HG02884 (cell line): ENCODE data around the gene NCLN.
"Not testable (repeated sequence)": the region's sequence is repeated elsewhere in the genome, so short reads cannot be mapped to it uniquely, and the experiment has no call there.

Source experiments
- ATAC-seq: cut with Tn5 transposase; IDR thresholded peaks from one replicate; pipeline ENCODE4 v1.9.1; 2021; ENCODE audit warnings: mild to moderate bottlenecking, moderate library complexity; ENCODE audit not compliant: unreplicated experiment

Gene NCLN

DNA sequence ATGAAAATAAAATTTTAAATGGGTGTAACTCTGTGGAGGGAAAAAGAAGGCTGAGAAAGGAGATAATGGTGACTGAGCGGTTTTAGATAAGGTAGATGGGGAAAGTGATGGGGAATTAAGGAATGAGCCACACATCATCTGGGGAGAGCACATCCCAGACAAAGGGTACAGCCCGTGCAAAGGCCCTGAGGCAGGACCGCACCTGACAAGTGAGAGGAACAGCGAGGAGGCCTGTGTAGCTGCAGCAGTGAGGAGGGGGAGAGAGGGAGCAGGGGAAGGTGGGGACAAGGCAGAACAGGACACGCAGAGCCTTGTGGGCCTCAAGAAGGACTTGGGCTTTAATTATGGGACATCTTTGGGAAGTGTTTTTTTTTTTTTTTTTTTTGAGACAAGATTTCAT lies 37.0 kb downstream of the NCLN start:
- no peak for ATAC-seq

- ATAC-seq = no peak
Measured at GRCh38 chr19:3224346-3225168, 38.8 kb downstream of the NCLN start, which contains the start of gene CELF5. Gene CELF5 (plus strand): TSS chr19:3224661. CDS start chr19:3224740, 79 bp downstream.

GRCh38 chr19:3225169-3225485 lies 39.4 kb downstream of the NCLN start:
- ATAC-seq = no peak

DNA sequence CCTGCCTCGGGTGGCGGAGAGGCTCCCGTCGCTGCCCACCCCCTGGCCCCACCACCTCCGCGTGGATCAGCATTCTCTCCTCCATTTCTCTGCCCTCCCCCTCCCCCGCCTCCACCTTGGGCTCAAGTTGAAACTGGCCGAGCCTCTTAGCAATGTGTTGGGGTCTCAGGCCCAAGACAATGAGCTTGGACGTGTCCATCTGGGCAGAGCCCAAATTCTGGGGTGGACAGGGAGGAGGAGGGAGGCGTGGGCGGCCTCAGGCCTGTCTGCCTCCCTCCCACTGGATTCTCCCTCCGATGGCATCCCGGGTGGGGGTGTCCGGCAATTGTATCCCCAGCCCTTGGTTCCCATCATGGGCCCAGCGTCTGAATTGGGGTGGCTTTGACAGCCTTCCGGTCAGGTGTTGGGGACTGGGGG lies 40.0 kb downstream of the NCLN start:
- no peak for ATAC-seq

- ATAC-seq = no peak
Measured at GRCh38 chr19:3227054-3227626, 41.4 kb downstream of the NCLN start.

GRCh38 chr19:3229346-3229743 lies 43.6 kb downstream of the NCLN start:
- no peak for ATAC-seq

GRCh38 chr19:3229888-3230496 lies 44.3 kb downstream of the NCLN start:
- ATAC-seq = no peak

DNA sequence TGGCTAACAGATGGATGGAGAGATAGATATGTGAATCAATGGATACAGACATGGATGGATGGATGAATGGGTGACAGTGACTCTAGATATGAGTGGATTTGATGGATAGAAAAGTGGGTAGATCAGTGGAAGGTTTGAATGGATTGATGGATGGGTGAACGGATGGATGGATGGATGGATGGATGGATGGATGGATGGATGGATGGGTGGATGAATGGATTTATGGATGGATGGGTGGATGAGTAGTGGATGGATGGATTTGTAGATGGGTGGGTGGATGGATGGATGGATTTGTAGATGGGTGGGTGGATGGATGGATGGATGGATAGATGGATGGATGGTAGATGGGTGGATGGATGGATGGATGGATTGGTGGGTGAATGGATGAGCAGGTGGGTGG lies 45.6 kb downstream of the NCLN start:
- ATAC-seq = no peak

GRCh38 chr19:3233116-3233515 lies 47.4 kb downstream of the NCLN start:
- ATAC-seq = no peak

DNA sequence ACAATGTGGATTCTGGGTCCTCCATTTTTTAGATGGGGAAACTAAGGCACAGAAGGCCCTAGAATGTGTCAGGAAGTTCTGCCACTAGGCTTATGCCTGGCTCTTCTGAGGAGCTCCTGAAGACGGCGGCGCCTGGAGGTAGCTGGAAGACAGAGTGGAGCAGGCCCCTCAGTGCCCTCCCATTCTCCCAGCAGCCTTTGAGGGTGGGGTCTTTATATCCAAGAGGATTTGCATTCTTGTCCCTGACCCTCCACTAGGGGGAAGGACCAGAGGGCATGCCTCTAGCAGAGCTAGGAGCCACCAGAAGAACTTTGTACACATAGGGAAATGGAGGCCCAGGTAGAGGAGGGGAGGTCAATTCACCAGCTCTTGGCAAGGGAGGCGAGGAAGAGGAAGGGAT lies 48.1 kb downstream of the NCLN start:
- ATAC-seq = no peak

- no peak for ATAC-seq
Measured at GRCh38 chr19:3234800-3235199, 49.1 kb downstream of the NCLN start.

- not testable (repeated sequence) for ATAC-seq
Measured at GRCh38 chr19:3235604-3236003, 49.9 kb downstream of the NCLN start.

DNA sequence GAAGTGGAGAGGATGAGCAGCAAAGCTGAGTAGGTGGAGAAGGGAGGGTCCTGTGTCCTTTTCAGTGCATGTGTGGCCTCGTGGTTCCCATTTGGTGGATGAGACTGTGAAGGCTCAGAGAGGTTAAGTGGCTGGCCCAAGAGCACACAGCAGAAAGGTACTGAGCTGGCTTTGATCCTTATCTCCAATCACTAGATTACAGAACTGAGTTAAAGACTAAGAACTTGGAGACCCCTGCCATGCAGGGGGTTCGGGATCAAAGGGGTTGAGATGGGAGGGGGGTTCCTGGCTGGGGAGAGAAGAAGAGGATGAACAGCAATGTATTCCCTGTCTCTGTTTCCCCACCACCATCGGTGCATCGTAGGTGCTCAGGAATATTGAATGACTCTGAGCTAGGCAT lies 50.5 kb downstream of the NCLN start:
- ATAC-seq = no peak

DNA sequence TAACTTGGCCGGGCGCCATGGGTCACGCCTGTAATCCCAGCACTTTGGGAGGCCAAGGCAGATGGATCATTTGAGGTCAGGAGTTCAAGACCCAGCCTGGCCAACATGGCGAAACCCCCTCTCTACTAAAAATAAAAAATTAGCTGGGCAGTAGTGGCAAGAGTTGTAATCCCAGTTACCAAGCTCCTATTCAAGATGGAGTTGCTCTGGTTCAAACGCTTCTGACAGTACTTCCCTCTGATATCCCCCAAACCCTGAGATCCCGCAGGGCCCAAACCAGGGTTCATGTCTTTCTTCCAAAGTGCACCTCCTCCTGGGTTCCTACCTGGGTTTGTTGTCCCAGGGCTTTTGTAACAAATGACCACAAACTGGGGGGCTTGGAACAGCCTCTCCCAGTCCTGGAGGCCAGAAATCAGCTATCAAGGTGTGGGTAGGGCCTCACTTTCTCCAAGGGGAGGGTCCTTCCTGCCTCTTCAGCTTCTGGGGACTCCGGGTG lies 52.4 kb downstream of the NCLN start:
- no peak for ATAC-seq

- ATAC-seq = no peak
Measured at GRCh38 chr19:3239367-3239766, 53.6 kb downstream of the NCLN start.

GRCh38 chr19:3243819-3244700 lies 58.3 kb downstream of the NCLN start:
- ATAC-seq = no peak

- ATAC-seq = no peak
Measured at GRCh38 chr19:3245050-3245449, 59.3 kb downstream of the NCLN start.

GRCh38 chr19:3248728-3249326 lies 63.1 kb downstream of the NCLN start:
- ATAC-seq = no peak

- ATAC-seq = no peak
Measured at GRCh38 chr19:3249408-3249807, 63.7 kb downstream of the NCLN start.

DNA sequence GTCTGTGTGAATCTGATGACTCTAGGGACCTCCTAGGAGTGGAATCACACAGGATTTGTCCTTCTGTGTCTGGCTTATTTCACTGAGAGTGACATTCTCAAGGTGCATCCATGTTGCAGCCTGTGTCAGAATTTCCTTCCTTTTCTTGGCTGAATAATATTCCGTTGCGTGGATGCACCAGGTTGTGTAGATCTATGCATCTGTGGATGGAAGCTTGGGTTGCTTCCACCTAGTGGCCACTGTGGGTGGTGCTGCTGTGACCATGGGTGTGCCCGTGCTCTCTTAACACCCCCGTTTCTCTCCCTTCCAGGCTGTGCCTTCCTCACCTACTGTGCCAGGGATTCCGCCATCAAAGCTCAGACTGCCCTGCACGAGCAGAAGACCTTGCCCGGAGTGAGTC lies 64.9 kb downstream of the NCLN start:
- no peak for ATAC-seq

GRCh38 chr19:3251229-3251628 lies 65.5 kb downstream of the NCLN start:
- no peak for ATAC-seq
